ENCODE results near the gene DYNLT2.
"Not testable (repeated sequence)": the region's sequence is repeated elsewhere in the genome, so short reads cannot be mapped to it uniquely, and the experiment has no call there.

Gene DYNLT2

DNA sequence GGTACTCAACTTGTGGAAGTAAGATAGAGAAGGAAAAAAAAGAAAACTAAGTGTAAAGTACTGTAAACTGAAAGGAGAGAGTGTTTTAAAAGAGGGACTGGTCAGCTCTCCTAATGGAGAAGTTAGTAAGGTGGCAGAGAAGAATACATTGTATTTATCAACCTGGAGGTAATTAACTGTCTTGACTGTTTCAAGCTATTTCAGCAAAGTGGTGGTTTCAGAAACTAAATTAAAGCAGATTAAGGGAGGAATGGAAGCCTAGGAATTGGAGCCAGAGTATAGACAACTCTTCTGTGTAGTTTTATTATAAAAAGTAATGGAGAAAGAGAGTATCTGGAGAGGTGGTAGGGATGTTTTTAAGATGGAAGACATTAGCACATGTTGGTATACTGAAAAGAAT lies 24.4 kb downstream of the DYNLT2 start:
- no peak for DNase-seq

- DNase-seq = no peak
Observed at GRCh38 chr6:169726049-169726400, 25.3 kb downstream of the DYNLT2 start.

GRCh38 chr6:169725125-169726048 lies 26.0 kb downstream of the DYNLT2 start:
- peak; percentile 86 for DNase-seq

- peak; percentile 17 for DNase-seq
Observed at GRCh38 chr6:169724494-169725124, 26.8 kb downstream of the DYNLT2 start, which contains the start of gene PHF10. Gene PHF10 (minus strand): TSS chr6:169724500. CDS start chr6:169723931, 569 bp downstream.

DNA sequence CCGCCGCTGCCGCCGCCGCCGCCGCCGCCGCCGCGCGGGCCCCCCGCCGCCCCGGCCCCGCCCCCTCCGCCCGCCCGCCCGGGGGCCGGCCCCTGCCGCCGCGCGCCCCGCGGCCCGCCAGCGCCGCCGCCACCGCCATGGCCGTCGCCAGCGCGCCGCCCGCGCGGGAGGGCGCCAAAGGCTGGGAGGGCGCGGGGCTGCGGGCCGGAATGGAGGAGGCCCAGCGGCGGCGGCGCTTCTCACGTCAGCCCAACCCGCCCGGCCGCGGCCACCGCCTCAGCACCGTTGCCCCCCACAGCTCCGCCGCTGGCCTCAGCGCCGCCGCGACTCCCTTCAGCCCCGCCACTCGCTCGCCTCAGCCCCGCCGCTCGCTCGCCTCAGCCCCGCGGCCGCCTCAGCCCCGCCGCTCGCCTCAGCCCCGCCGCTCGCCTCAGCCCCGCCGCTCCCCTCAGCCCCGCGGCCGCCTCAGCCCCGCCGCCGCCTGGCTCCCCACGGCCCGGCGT lies 27.3 kb downstream of the DYNLT2 start:
- DNase-seq = peak; percentile 18

DNA sequence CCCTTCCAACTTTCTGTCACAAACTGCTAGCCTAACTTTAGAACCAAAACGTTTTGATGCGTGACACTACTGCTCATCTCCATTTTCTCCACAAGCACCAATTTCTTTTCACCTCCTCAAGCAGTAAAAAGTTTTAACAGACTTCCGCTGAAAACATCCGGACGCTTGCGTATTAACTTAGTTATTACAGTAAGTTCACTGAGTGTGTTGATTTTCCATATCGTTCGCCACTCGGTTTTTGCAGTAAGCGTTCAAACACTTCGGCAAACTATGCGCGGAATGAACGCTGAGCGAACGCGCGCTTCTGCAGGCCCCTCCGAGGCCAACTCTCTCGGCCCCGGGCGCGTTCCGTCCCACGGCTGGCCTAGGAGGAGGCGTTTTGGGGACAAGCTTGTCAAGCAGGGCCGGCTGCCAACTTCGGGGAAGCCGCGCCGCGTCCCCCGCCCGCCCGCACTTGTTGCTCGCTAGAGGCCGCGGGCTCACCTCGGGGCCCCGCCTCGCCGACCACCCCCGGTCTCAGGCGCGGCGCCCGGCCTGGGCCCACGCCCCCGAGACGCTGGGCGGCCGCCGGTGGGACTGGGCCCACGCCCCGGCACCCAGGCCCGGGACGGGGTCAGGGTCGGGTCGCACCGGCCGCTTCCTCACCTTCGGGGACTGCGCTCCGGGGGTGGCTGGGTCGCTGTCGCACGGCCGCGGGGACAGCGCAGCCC lies 28.0 kb downstream of the DYNLT2 start:
- DNase-seq = peak; percentile 57

GRCh38 chr6:169722362-169723199 lies 28.8 kb downstream of the DYNLT2 start:
- peak; percentile 50 for DNase-seq

DNA sequence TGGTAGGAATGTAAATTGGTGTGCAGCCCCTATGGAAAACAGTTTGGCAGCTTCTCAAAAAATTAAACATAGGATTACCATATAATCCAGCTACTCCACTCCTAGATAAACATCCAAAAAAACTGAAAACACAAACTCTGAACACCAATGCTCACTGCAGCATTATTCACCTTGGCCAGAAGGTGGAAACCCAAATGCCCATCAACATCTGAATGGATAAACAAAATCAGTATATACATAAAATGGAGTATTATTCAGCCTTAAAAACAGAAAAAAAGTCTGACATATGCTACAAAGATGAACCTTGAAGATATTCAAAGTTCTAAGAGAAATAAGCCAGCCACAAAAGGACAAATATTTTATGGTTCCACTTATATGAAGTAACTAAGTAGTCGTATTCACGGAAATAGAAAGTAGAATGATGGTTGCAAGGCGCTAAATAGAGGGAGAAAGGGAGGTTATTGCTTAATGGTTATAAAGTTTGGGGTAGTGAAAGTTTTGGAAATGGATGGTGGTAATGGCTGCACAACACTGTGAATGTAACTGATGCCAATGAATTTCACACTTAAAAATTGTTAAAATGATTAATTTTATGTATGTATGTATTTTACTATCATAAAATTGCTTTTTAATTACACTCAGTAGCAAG lies 31.0 kb downstream of the DYNLT2 start:
- DNase-seq = no peak

DNA sequence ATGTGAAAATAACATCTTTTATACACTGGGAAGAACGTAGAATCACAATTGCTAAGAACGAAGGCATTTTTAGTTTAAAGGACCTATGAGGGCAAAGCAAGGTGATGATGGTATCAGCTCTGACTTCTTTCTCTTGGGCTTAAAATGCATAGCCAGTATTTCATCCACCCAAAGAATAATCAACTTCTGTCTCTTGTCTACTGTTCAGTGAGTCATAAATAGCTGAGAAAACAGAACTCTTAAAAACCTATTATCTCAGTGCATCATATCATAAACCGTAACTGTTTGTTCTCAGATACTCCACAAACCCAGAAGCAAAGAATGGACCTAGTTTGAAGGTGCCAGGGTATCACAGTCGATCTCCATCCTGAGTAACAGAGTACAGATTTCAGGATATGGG lies 32.3 kb downstream of the DYNLT2 start:
- no peak for DNase-seq

DNA sequence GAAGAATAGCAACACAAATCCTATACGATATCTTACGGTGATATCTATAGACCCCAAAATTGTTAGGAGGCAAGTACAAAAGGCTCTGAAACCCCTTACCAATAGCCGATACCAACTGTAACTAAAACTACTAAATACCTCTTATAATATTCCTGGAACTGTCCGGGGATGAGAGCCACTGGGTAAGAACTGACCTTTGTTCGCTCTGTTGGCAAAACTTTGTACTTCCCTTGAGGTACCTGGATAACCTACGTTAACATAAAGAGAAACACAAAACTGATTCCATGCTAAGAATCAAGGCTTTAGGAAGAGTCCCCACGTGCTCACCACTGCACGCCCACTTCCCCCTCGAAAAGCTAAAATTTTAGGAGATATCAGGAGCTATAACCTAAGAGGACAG lies 36.8 kb downstream of the DYNLT2 start:
- no peak for DNase-seq

- DNase-seq = no peak
Observed at GRCh38 chr6:169714178-169714577, 37.2 kb downstream of the DYNLT2 start.

DNA sequence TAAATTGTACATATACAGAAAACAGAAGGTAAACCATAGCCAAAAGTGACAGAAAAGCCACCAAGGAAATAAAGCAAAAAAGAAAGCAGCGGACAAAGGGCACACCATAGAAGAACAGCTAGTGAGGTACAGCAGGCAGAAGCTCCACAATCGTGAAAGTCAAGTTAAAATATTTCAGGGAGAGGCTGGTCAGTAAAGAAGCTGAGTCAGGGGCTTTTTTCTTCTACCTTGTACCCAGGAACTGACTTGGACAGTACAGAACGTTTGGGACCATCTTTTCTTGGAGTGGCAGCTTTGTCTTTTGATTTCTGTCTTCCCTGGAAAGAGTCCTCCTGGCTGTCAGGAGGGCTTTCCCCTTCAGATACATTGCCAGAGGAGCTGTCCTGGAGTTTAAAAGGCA lies 41.4 kb downstream of the DYNLT2 start:
- no peak for DNase-seq

- no peak for DNase-seq
Observed at GRCh38 chr6:169709293-169709692, 42.1 kb downstream of the DYNLT2 start.

DNA sequence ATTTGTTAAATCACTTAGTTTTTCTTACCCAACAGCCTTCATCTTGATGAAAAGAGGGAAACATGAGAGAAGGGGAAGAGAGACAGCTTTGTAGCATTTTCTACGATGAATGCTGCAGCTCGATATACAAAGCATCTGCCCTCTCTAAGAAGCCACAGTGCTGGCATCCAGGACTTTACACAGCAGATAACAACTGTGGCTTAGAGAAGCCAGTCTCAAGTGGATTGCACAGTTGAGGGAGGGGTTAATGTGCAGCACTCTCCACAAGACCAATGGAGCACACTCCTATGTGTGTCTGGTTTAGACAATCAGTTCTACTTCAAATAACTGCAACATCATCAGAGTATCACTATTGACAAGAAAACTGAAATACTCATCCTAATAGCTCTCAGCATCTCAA lies 43.6 kb downstream of the DYNLT2 start:
- no peak for DNase-seq

GRCh38 chr6:169702840-169703246 lies 48.5 kb downstream of the DYNLT2 start:
- no peak for DNase-seq

GRCh38 chr6:169701954-169702839 lies 49.2 kb downstream of the DYNLT2 start, which contains the start of the genes C6orf120 and WDR27:
Gene C6orf120 (plus strand): TSS chr6:169702126. CDS start chr6:169702460, 334 bp downstream.
Gene WDR27 (minus strand): TSS chr6:169702029. CDS start chr6:169689005, 13,024 bp downstream.
- DNase-seq = peak; percentile 93

DNA sequence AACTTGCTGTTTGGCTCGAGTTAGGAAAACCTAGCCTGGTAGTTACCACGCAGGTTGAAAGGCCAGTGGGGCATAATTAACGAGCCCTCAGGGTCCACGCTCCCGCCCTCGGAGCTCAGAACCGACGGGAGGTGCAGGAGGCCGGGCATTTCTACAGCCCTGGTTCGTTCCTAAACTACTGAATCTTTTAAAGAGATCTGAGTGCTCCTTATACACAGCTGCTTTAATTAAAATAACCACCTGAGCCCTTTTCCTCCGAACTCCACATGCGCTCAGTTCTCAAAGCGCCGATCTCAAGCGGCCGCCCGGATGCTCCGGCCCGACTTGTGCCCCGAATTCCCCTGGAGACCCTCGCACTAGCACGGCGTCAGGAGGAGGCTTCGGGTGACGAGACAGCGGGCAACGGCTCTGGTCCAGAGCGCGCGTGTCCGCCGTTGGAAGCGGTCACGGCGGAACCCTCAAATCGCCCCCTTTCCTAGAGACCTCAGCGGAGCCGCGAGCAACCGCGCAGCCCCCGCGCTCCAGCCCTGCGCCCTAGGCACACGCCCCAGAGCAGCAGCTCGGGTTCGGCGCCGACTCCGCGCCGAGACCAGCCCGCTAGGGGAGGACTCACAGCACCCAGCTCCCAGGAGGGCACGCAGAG lies 49.9 kb downstream of the DYNLT2 start:
- no peak for DNase-seq

DNA sequence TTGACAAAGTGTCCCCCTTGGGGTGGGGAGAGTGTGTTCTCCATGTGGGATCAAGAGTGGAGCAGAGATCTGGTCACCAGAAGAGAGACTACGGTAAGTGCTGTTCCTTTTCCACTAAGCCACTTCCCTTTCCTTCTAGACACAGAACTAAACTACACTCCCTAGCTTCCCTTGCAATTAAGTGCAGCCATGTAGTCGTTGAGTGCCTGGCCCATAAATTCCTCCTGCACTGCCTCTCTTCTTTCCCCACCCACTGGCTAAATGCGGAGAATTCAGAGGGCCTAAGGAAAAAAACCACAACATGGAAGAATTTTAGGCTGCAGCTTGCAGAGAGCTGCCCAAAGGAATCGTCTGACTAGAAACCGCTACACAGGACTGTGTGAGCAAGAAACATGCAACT lies 51.1 kb downstream of the DYNLT2 start:
- DNase-seq = no peak

- not testable (repeated sequence) for DNase-seq
Observed at GRCh38 chr6:169697115-169697514, 54.3 kb downstream of the DYNLT2 start.

GRCh38 chr6:169695131-169695530 lies 56.2 kb downstream of the DYNLT2 start:
- DNase-seq = no peak
